ENCODE results near the gene RPUSD3.

The RPUSD3 gene

DNA sequence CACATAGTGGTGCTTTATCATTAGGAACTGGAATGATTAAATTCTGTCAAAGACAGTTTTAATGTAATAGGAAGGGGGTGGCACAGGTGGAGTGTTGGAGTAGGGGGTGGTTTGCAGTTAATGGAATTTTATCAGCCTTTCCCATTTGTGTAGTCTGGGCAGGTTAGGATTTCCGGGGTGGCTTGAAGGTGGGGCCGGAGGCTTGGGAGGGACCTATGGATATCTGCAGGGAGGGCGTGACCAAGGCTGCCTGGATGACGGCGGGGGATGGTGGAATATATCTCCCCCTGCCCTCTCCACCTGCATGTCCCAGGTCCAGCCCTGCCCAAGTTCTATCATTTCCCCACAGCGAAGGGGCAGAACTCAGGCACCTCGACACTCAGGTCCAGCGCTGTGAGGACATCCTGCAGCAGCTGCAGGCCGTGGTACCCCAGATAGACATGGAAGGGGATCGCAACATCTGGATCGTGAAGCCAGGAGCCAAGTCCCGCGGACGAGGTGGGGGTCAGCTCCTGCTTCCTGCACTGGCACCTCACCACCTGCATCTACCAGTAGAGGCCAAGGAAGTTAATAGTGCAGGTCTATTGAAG lies 18.3 kb downstream of the RPUSD3 start:
- Histone ChIP-seq H3K9ac (ENCODE audit: low read length) (no peak overlapping the region), H2BK5ac (ENCODE audit: low read depth, low read length, poor library complexity) (no peak overlapping the region), H3K18ac (ENCODE audit: low read length) (no peak overlapping the region), H3K36me3 (ENCODE audit: control insufficient read depth in 1 of 2, insufficient read depth in 2 of 2, low read length in 2 of 2) (peaks cover 3 to 8% of the 10 kb centered on the region in 2 experiments), H4K91ac (ENCODE audit: low read depth, low read length) (no peak overlapping the region), H2BK120ac (ENCODE audit: insufficient read depth, low read length, poor library complexity) (no peak overlapping the region), H3K4me3 (ENCODE audit: low read depth, low read length) (no peak overlapping the region), H4K12ac (ENCODE audit: low read depth, low read length) (no peak overlapping the region), H2AK5ac (ENCODE audit: low read length) (no peak overlapping the region), H2BK12ac (ENCODE audit: low read length) (no peak overlapping the region), H3K9me3 (ENCODE audit: insufficient read depth, low read depth, low read length) (peaks cover 3% of the 10 kb centered on the region), H2AFZ (ENCODE audit: insufficient read depth, low read length, poor library complexity) (no peak overlapping the region), H3K79me1 (ENCODE audit: low read length) (no peaks in the 10 kb centered on the region), H4K8ac (ENCODE audit: low read depth, low read length) (no peak overlapping the region), H3K79me2 (ENCODE audit: control insufficient read depth, insufficient read depth, low read length, poor library complexity) (no peaks in the 10 kb centered on the region), H3K4ac (ENCODE audit: low read depth, low read length) (no peak overlapping the region), H3K27ac (ENCODE audit: low read depth, low read length) (no peak overlapping the region), H3K4me1 (ENCODE audit: control insufficient read depth in 1 of 2, insufficient read depth in 2 of 2, low read length in 2 of 2) (no peaks in the 10 kb centered on the region), H3K14ac (ENCODE audit: low read length) (no peak overlapping the region), H3K4me2 (ENCODE audit: low read length) (no peak overlapping the region), H3K27me3 (ENCODE audit: insufficient read depth, low read length) (no peaks in the 10 kb centered on the region), H3K23ac (ENCODE audit: low read length) (no peak overlapping the region)
- WGBS (ENCODE audit: extremely low coverage, insufficient coverage, insufficient read length), result no CpG with 5 or more reads among the region's 14 CpGs
- no peak for DNase-seq

DNA sequence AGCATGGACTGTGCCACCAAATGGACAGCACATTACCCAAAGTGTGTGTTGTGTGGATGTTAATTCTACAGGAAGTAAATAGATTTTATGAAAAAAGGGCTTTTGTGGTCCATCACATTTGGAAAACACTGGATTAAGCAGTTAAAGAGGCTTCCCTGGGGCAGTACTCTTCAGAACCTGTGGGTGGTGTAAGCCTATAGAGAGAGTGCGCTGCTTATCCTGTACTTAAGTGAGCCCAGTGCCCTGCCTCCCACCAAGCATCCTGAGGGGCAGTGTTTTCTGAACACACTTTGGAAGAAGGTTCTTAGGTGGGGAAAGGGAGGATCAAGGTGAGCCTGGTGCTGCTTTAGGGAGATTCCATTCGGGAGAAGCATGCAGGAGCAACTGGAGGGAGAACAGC lies 22.9 kb downstream of the RPUSD3 start:
- Histone ChIP-seq H3K36me3 (ENCODE audit: control insufficient read depth in 1 of 2, insufficient read depth in 2 of 2, low read length in 2 of 2) (peaks cover 0 to 8% of the 10 kb centered on the region in 2 experiments), H3K79me2 (ENCODE audit: control insufficient read depth, insufficient read depth, low read length, poor library complexity) (no peaks in the 10 kb centered on the region), H3K4me2 (ENCODE audit: low read length) (no peak overlapping the region), H2AK5ac (ENCODE audit: low read length) (no peak overlapping the region), H3K9me3 (ENCODE audit: insufficient read depth, low read depth, low read length) (no peaks in the 10 kb centered on the region), H2BK5ac (ENCODE audit: low read depth, low read length, poor library complexity) (no peak overlapping the region), H2AFZ (ENCODE audit: insufficient read depth, low read length, poor library complexity) (no peak overlapping the region), H3K18ac (ENCODE audit: low read length) (no peak overlapping the region), H3K23ac (ENCODE audit: low read length) (no peak overlapping the region), H3K14ac (ENCODE audit: low read length) (no peak overlapping the region), H3K4ac (ENCODE audit: low read depth, low read length) (no peak overlapping the region), H2BK120ac (ENCODE audit: insufficient read depth, low read length, poor library complexity) (no peak overlapping the region), H4K8ac (ENCODE audit: low read depth, low read length) (no peak overlapping the region), H3K4me3 (ENCODE audit: low read depth, low read length) (no peak overlapping the region), H4K91ac (ENCODE audit: low read depth, low read length) (no peak overlapping the region), H3K27ac (ENCODE audit: low read depth, low read length) (no peak overlapping the region), H2BK12ac (ENCODE audit: low read length) (no peak overlapping the region), H3K9ac (ENCODE audit: low read length) (no peak overlapping the region), H4K12ac (ENCODE audit: low read depth, low read length) (no peak overlapping the region), H3K27me3 (ENCODE audit: insufficient read depth, low read length) (no peaks in the 10 kb centered on the region), H3K79me1 (ENCODE audit: low read length) (no peaks in the 10 kb centered on the region), H3K4me1 (ENCODE audit: control insufficient read depth in 1 of 2, insufficient read depth in 2 of 2, low read length in 2 of 2) (no peaks in the 10 kb centered on the region)
- no CpG with 5 or more reads among the region's 2 CpGs for WGBS (ENCODE audit: extremely low coverage, insufficient coverage, insufficient read length)
- DNase-seq, result peak in 1 of 2 donors; percentile 18

DNA sequence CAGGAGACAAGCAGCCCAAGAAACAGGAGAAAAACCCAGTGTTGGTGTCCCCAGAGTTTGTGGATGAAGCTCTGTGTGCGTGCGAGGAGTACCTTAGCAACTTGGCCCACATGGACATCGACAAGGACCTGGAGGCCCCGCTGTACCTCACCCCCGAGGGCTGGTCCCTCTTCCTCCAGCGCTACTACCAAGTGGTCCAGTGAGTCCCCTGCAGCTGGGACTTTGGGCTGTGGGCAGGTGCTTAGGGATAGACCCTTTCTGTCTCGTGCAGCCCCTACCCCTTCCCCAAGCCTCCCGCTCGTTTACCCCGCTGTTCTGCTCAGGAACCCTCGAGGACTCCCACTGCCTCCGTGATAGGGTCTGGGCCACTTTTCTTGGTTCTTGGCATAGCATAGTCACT lies 23.3 kb downstream of the RPUSD3 start:
- no peak overlapping the region for H2AFZ ChIP-seq (ENCODE audit: insufficient read depth, low read length, poor library complexity)
- no peak overlapping the region for H2BK5ac ChIP-seq (ENCODE audit: low read depth, low read length, poor library complexity)
- no peak overlapping the region for H2BK120ac ChIP-seq (ENCODE audit: insufficient read depth, low read length, poor library complexity)
- no CpG with 5 or more reads among the region's 12 CpGs for WGBS (ENCODE audit: extremely low coverage, insufficient coverage, insufficient read length)
- no peak overlapping the region for H2AK5ac ChIP-seq (ENCODE audit: low read length)
- H3K79me1 ChIP-seq (ENCODE audit: low read length), result no peaks in the 10 kb centered on the region
- H3K18ac ChIP-seq (ENCODE audit: low read length), result no peak overlapping the region
- no peaks in the 10 kb centered on the region for H3K79me2 ChIP-seq (ENCODE audit: control insufficient read depth, insufficient read depth, low read length, poor library complexity)
- H4K8ac ChIP-seq (ENCODE audit: low read depth, low read length), result no peak overlapping the region
- no peak overlapping the region for H4K91ac ChIP-seq (ENCODE audit: low read depth, low read length)
- H3K14ac ChIP-seq (ENCODE audit: low read length), result no peak overlapping the region
- no peak overlapping the region for H4K12ac ChIP-seq (ENCODE audit: low read depth, low read length)
- no peak overlapping the region for H3K4me3 ChIP-seq (ENCODE audit: low read depth, low read length)
- no peaks in the 10 kb centered on the region for H3K4me1 ChIP-seq (ENCODE audit: control insufficient read depth in 1 of 2, insufficient read depth in 2 of 2, low read length in 2 of 2)
- H3K27ac ChIP-seq (ENCODE audit: low read depth, low read length), result no peak overlapping the region
- no peaks in the 10 kb centered on the region for H3K27me3 ChIP-seq (ENCODE audit: insufficient read depth, low read length)
- H3K9me3 ChIP-seq (ENCODE audit: insufficient read depth, low read depth, low read length), result no peaks in the 10 kb centered on the region
- no peak for DNase-seq
- no peak overlapping the region for H3K9ac ChIP-seq (ENCODE audit: low read length)
- no peak overlapping the region for H3K4me2 ChIP-seq (ENCODE audit: low read length)
- no peak overlapping the region for H2BK12ac ChIP-seq (ENCODE audit: low read length)
- H3K23ac ChIP-seq (ENCODE audit: low read length), result no peak overlapping the region
- peaks cover 0 to 8% of the 10 kb centered on the region in 2 experiments for H3K36me3 ChIP-seq (ENCODE audit: control insufficient read depth in 1 of 2, insufficient read depth in 2 of 2, low read length in 2 of 2)
- no peak overlapping the region for H3K4ac ChIP-seq (ENCODE audit: low read depth, low read length)

DNA sequence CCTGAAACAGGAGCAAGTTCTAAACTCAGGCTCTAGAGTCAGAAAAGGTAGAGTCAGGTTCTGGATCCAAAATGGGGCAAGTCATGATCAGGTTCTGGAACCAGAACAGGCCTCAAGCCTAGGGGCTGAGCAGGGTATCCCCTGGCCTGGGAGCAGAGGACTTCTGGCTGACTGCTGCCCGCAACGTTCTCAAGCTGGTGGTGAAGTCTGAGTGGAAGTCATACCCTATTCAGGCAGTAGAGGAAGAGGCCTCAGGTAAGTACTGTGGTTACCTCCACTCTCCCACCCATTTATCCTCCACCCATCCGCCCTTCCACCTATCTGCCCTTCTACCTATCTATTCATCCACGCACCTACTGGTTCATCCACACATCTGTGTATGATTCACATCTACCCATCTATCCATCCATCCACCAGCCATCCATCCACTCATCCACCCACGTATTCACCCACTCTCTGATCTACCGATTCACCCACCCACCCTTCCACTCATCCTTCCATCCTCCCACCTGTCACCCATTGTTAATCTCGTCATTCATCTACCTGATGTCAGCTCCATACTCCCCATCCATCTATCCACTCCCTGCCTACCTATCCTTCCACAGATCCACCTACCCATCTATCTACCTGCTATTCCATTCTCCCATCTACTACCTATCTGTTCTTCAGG lies 25.0 kb downstream of the RPUSD3 start:
- WGBS (ENCODE audit: extremely low coverage, insufficient coverage, insufficient read length), result 100% methylated on average over 1 of the region's 7 CpGs
- Histone ChIP-seq H3K9ac (ENCODE audit: low read length) (no peak overlapping the region), H4K12ac (ENCODE audit: low read depth, low read length) (no peak overlapping the region), H2BK12ac (ENCODE audit: low read length) (no peak overlapping the region), H3K4me1 (ENCODE audit: control insufficient read depth in 1 of 2, insufficient read depth in 2 of 2, low read length in 2 of 2) (no peaks in the 10 kb centered on the region), H2BK120ac (ENCODE audit: insufficient read depth, low read length, poor library complexity) (no peak overlapping the region), H2AK5ac (ENCODE audit: low read length) (no peak overlapping the region), H3K23ac (ENCODE audit: low read length) (no peak overlapping the region), H3K36me3 (ENCODE audit: control insufficient read depth in 1 of 2, insufficient read depth in 2 of 2, low read length in 2 of 2) (peaks cover 0 to 8% of the 10 kb centered on the region in 2 experiments), H3K18ac (ENCODE audit: low read length) (no peak overlapping the region), H4K8ac (ENCODE audit: low read depth, low read length) (no peak overlapping the region), H3K27ac (ENCODE audit: low read depth, low read length) (no peak overlapping the region), H3K4ac (ENCODE audit: low read depth, low read length) (no peak overlapping the region), H3K79me1 (ENCODE audit: low read length) (no peaks in the 10 kb centered on the region), H3K27me3 (ENCODE audit: insufficient read depth, low read length) (no peaks in the 10 kb centered on the region), H4K91ac (ENCODE audit: low read depth, low read length) (no peak overlapping the region), H3K79me2 (ENCODE audit: control insufficient read depth, insufficient read depth, low read length, poor library complexity) (no peaks in the 10 kb centered on the region), H2AFZ (ENCODE audit: insufficient read depth, low read length, poor library complexity) (no peak overlapping the region), H3K9me3 (ENCODE audit: insufficient read depth, low read depth, low read length) (no peaks in the 10 kb centered on the region), H2BK5ac (ENCODE audit: low read depth, low read length, poor library complexity) (no peak overlapping the region), H3K14ac (ENCODE audit: low read length) (no peak overlapping the region), H3K4me3 (ENCODE audit: low read depth, low read length) (no peak overlapping the region), H3K4me2 (ENCODE audit: low read length) (no peak overlapping the region)
- no peak for DNase-seq
